CD4-positive, alpha-beta T cell treated with Interleukin-4 for 1 hour (primary cell): ENCODE data around the gene TSR1.
"Not testable (repeated sequence)": the region's sequence is repeated elsewhere in the genome, so short reads cannot be mapped to it uniquely, and the experiment has no call there.

ENCODE experiments used
- DNase-seq, 2 donors: peaks; one replicate each; pipeline ENCODE4 v3.0.0-alpha.2; 2020 to 2022

Gene TSR1

DNA sequence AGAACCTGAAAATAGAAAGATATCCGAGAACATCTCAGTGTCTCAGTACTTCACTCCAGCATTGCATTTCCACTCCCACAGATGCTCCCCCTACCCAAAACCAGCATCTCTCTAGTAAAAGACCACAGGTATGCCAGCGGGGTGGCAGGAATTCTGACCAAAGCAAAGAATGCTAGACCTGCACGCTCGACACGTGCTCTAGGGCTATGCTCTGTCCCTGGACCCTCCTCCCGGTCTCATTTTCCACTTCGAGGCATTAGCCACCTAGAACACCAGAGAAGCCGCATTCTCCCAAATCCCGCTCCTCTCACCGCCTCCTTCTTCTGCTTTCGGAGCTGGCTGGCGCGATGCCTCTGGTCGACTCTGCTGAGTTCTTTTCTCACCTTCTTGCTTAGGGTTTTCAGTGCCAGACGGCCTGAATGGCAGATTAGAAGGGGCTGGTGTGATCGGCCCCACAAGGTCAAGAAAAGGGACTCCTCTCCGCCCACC, 487 bp downstream of the TSR1 start:
- DNase-seq: no peak

DNA sequence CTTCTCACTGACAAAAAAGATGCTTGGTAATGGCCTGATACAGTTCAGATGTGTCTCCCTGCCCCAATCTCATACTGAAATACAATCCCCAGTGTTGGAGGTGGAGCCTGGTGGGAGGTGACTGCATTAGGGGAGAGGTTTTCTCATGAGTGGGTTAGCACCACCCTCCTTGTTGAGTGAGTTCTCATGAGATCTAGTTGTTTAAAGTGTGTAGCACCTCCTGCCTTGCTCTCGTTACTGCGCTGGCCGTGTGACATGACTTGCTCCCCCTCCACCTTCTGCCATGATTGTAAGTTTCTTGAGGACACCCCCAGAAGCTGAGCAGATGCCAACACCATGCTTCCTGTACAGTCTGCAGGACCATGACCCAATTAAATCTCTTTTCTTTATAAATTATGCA, 5.0 kb downstream of the TSR1 start:
- no peak for DNase-seq

DNA sequence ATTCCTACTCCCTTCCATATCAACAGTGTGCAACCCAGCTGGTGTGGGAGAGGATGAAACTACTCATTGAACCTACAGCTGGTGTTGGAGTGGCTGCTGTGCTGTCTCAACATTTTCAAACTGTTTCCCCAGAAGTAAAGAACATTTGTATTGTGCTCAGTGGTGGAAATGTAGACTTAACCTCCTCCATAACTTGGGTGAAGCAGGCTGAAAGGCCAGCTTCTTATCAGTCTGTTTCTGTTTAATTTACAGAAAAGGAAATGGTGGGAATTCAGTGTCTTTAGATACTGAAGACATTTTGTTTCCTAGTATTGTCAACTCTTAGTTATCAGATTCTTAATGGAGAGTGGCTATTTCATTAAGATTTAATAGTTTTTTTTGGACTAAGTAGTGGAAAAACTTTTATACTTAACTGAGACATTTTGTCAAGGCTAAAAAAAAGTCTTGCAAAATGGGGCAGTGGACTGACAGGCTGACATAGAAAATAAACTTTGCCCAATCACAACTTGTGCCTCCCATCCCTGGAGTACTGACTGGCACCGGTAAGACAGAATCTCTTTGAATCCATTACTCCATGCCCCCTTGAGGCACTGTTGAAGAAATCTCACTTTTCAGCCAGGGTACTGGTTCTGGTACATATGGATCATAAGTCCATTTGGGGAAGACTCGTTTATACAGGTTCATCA, 12.5 kb downstream of the TSR1 start:
- DNase-seq: no peak

DNA sequence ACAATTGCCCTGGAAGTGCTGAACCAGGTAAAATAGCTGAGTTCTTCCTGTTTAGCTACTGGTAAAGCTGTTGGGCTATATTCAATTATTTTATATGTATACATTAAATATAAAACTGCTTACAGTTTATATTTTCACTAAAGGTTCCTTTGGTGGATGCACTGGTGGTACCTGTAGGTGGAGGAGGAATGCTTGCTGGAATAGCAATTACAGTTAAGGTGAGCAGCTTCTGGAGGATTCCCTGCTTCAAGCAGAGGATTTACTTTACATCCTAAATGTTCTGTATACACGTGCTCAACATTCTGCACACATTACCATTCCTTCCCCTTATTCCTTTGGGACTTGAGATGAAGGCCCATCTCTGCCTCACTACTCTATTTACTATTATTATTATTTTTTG, 14.9 kb downstream of the TSR1 start:
- no peak for DNase-seq

DNA sequence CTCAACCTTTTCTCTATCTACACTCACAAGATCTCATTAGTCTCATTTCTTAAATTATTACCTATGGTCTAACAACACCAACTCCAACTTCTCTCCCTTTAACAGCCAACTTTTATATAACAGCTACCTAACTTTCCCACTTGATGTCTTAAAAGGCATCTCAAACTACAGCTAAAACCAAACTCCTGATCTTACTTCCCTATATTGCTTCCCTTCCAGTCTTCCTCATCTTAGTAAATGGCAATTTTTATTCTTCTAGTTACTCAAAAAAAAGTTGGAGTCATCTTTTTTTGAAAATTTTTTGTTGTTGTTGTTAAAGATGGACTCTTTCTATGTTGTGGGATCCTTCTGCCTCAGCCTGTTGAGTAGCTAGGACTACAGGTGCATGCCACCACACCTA, 17.2 kb downstream of the TSR1 start:
- DNase-seq: no peak

DNA sequence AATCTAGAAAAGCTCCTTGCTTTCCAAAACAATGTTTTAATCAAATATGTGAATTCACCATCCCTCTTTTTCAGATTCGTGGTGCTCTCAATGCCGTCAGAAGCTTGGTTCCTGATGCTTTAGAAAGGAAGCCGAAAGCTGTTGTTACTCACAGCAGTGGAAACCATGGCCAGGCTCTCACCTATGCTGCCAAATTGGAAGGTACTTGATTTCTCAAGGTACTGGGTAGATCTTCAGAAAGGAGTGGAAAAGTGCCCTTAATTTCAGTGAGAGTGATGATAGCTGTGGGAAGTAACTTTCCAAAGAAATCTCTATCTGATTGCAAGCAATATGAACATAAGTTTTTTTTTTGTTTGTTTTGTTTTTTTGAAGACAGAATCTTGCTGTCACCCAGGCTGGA, 18.5 kb downstream of the TSR1 start:
- no peak for DNase-seq

DNA sequence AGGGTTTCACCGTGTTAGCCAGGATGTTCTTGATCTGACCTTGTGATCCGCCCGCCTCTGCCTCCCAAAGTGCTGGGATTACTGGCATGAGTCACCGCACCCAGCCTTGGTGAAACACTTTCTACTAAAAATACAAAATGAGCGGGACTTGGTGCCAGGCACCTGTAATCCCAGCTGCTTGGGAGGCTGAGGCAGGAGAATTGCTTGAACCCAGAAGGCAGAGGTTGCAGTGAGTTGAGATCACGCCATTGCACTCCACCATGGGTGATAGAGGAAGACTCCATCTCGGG, 19.4 kb downstream of the TSR1 start:
- DNase-seq: not testable (repeated sequence)

DNA sequence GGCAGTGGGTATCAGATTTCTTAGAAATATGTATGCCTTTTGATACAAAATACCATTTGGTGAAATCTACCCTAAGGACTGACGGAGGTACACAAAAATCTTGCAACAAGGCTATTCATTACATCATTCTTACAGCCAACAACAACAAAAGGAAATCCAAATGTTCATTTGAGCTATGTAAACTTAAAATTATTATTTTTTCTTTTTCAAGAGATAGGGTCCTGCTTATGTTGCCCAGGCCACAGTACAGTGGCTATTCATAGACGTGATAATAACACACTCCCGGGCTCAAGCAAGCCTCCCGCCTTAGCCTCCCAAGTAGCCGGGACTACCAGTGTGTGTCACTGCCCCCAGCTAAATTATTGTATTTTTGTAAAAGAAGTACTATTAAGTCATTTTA, 23.5 kb downstream of the TSR1 start:
- no peak for DNase-seq

DNA sequence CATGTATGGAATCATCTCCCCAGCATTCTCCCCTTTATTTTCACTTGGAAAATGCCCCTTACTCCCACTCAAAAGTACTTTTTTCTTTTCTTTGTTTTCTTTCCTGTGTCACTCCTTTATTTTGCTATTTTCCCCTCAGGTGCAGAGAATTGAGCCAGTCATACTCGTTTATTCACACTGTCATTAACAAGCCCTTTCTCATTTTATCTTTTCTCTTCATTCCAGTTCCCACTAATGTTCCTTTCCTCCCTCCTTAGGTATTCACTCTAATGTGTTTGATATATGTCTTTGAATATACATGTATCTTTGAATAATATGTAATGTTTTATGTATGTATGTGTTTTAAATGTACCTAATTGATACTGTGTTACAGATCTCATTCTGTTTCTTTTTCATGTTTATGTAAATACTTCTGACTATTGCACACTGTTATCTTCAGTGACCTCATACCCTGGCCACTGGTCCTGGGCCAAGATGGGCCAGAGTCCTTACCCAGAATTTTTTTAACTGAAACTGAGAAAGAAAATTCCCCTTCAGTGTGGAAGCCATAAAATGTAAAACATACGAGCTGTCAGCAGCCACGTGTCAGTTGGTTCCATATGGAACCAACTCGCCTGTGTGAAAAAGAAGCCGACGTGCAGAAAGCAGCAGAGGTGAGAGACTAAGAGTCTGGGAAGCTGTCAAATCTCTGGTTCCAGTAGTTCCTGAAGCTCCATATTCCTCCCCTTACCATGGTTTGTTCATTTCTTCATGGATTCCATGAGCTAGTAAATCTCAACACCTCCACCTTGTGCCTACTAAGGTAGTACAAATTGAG, 26.7 kb downstream of the TSR1 start:
- no peak for DNase-seq

DNA sequence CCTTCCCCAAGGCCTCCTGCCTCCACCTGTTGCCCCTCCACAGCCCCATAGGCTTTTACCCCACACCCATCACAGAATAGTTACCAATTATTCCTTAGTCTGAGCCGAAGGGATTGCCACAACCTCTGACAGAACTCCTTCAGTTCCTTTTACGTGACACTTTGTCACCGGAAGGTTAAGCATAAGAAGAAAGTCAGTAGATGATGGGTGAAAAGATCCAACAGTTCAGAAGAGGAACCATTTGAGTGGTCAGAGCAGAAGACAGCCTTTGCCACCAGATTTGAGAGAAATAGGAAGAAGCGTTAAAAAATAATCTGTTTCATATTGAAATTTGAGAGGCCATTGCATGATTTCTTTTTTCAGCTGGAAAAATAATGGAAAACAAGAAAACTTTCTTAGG, 31.3 kb downstream of the TSR1 start:
- DNase-seq: no peak

DNA sequence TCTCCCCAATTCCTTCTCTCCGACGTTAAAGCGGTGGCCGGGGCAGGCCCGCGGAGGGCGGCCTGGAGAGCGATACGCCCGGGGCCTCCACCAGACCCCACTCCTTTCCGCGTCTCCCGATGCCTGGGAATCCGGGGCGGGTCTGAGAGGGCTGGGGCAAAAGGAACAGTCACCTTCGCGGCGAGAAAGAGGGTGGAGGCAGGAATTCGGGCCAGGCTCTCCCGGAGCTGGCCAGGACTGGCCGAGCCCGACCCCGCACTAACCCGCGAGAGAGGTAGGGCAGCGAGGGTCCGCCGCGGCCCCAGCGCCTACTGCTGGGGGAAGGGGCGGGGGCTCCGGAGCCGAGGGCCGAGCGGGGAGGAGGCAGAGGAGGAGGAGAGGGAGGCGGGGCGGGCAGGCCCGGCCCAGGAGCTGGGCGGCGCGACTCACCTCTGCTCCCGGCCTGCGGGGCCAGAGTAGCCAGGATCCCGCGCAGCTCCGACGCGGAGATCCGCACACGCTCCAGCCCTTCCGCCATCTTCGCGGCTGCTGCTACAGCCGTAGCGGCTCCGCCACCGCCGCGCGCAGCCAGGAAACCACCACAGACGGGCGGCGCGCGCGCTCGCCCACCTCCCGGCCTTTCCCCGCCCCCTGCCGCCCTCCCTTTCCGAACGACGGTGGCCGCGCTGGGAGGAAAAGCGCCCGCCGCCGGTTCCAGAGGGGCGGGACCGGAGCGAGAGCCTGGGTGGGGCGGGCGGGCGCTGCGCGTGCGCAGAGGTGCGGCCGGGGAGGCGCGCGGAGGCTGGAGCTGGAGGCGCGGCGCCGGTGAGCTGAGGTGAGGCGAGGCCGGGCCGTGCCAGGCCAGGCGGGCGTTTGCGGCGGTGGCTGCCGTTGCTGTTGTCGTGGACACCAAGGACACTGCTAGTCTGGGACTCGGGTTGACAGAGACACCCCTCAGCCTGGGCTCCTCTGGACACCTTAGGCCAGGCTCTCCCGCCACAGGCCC, 32.8 kb downstream of the TSR1 start, which contains the start of the genes SMG6 and SRR:
Gene SMG6 (minus strand): TSS at position 582 of the 985 bp plus-strand sequence. CDS start 65 bp downstream, at position 517.
Gene SRR (plus strand): TSS at position 747 of the 985 bp plus-strand sequence. CDS start 11,611 bp downstream, outside the sequence.
- peak; percentile 93 to 96 for DNase-seq

DNA sequence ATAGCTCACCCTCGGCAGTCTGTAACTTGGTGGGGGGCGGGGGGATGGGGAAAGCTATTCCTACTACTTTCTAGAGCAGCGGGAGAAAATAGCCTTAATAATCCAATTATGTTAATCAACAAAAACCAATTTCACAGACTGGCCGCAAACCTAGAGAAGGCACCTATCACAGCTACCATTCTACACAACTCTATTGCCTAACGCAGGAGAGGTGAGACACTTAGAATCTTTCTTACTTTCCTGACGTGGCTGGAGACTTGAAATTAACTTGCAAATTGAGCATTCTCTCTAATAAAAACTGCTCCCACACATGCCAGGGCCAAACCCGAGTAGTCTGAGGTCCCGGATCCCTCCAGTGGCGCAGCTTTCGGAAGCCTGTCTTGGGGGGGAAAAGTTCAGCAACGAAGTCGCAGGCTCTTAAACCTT, 33.5 kb downstream of the TSR1 start:
- DNase-seq: peak in 1 of 2 donors; percentile 25

DNA sequence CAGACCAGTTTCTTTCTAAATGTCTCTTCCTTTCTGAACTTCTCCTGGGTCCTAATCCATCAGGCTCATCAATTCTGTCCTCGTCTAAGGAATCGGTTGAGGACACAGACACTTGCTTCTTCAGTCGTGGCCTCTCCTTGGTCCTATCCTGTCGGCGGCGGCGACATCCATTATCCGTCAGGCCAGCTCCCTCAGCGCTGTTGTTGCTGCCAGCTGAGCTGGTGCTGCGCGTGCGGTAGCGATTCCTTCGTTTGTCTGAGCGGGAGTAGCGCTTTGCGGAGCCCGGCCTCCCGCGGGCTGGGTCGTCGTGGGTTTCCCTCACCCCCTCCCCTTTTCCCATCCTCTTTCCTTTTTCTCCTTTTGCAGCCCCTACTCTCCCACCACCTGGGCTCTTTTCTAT, 36.5 kb downstream of the TSR1 start:
- no peak for DNase-seq

DNA sequence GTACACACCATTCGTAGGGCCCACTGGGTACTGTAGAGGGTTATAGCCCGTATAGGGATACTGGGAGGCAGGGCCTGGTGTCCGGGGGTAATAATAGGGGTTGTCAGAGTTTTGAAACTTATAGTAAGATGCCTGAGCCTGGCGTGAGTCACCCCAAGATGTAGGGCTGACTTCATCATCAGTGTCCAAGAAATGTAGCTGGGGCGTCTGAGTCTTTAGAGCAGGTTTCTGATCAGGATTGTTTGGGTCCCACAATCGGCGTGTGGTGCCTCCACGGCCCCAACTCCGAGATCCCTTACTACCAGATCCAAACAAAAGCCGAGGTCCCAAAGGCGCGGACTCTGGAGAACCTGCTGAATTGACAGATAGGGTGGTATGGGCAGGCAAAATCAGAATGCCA, 37.1 kb downstream of the TSR1 start:
- no peak for DNase-seq

DNA sequence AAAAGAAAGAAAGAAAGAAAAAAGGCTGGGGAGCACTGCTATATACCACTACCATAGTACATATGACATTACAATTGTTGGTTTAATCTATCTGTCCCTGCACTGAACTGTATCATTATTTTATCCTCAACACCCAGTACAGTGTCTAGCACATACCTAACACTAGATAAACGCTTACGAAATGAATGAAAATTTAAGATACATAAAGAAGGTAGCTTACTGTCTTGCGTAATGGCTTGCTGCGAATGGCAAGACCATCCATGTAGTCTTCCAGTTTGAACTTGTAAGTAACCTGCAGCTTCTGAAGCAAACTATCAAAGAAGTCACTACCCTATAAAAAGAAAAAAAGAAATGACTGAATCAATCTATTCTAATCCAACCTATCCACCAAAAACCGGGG, 39.2 kb downstream of the TSR1 start:
- no peak for DNase-seq

DNA sequence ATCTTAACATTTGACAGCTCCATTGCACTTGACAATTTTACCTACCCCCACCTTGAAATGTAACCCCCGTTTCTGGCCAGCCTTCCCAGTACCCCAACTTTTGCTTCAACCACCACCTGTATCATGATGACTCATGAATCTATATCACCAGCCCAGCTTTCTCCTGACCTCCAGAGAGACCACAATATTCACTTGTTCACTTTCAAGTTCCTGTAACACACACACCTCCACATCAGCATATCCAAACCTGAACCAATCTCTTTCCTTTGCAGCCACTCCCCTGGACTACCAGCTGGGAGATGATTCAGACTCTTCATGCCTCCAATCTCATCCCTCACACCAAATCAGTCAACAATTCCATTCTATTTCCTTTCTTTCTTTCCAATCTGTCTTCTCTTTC, 40.7 kb downstream of the TSR1 start:
- no peak for DNase-seq

DNA sequence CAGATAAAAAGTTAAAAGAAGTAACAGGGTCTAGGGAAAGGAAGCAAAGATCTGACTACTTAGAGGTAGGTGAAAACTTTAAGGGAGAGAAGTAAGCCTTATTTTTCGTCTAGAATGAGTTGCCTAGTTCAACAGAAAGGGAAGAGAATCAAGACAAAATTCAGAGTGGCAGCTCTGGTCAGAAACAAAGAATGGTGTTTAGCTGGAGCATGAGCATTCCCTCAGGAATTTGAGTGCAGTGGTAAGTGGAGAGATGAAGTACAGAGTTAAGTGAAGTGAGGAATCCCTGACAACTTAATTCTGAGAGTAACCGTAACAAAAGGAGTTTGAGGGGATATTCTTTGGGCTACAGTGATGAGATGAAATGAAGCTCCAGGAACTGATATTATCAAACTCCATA, 44.2 kb downstream of the TSR1 start:
- DNase-seq: no peak

DNA sequence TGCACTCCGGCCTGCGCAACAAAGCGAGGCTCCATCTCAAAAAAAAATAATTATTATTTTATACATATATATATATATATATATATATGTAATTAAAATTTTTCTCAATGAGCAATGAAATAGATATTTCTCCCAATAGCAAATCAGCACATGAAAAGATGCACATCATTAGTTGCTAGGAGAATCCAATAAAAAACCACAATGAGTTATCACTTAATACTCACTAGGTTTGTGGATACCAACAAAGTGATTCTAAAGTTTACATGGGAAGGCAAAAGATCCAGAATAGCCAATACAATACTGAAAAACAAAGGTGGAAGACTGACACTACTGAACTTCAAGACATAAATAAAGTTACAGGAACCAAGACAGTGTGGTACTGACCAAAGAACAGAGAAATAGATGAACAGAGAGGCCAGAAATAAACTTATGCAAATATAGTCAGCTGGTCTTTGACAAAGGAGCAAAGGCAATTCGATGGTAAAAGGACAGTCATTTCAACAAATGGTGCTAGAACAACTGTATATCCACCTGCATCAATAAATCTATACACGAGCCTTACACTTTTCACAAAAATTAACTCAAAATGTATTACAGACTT, 46.3 kb downstream of the TSR1 start:
- DNase-seq: no peak

DNA sequence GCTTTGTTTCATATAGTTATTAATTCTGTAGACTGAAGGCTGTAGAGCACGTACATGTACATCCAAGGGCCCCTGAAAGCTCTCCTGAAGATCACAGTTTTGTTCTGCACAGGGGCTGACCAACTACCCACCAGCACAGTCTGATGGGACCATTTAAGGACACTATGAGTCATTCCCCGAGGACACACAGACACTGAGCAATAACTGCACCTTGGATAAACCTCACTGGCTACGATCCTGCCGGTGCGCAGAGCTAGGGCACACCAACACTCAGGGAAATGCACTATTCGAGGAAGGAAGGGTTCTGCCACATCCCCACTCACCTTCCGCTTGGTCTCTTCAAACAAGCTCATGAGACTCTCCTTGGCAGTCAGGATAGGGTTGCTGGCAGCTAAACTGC, 53.0 kb downstream of the TSR1 start:
- DNase-seq: no peak

DNA sequence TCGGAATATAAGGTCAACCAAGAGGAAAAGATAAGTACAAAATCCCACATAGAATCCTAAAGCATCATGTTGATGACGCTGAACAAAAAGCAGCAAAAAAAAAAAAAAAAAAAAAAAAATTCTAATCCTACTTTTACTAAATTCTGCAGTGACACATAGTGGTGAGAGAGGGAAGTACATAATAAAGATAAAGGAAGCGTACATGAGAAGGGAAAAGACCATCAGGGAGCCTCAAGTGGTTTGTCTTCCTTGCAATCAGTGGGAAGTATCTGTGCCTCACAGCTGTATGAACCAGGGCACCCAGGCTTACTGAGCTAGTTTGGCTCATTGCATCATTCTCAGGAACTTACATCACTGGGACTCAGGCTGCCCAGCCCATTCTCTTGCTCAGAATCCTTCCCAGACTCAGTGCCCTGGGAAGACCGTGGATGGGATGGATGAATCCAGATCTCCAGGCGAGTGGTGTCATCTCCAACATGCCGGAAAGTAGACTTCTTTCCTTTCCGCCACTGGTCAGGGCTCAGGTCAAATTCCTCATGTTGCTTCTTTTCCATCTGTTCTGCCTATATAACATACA, 53.9 kb downstream of the TSR1 start:
- peak in 1 of 2 donors; percentile 74 for DNase-seq

DNA sequence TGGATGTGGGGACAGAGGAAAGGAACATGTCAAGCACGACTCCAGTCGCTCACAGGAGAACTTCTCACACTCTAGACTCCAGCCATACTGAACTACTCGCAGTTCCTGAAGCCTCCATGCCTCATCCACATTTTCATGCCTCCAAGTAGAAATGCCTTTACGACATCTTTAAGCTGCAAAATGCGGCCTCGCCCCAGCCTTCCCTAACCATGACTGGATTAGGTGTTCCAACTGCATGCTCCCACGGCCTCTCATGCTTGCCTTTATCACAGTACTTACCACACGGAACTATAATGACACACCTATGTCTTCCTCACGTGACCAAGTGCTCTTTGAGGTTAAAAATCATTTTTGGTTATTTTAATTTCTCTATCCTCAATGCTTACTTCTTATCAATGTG, 56.5 kb downstream of the TSR1 start:
- no peak for DNase-seq

DNA sequence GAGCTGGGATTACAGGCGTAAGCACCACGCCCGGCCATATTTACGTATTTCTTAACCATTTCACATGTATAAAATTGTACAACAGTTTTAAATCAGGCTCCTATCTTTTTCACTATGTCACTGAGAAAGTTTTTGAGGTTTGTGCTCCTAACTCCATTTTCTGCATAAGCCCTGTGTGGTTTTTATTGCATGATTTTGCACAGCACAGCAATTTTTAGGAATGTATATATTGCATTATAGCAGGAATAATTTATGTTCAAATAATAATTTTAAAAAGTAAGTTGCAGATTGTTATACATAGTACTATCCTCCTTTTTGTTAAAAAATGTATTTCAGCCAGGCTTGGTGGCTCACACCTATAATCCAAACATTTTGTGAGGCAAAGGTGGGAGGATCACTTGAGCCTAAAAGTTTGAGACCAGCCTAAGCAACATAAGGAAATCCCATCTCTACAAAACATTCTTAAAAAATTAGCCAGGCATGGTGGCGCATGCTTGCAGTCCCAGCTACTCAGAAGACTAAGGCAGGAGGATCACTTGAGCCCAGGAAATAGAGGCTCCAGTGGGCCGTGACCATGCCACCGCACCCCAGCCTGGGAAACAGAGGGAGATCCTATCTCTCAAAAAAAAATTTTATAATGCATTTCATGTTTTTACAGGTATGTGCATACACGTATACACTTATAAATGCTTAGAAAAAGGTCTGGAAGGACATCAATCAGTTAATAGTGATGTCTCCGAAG, 58.7 kb downstream of the TSR1 start:
- no peak for DNase-seq
